ENCODE results near the gene DOCK4. TPM values are rescaled to one million over a fixed set of nuclear protein-coding genes. Genes with fewer than 3 reads are reported as not detected.

The DOCK4 gene
- polyA plus RNA-seq, 1 donor (not counting 4 experiments of a cell fraction or from before 2014, with no cell fraction given), result 13.9 TPM

- H3K4me2 ChIP-seq (ENCODE audit: control insufficient read depth, extremely low read depth, insufficient read depth, low read depth, low read length), result no peak overlapping the region
- TF ChIP-seq EZH2 (IDR thresholded peaks at IDR 0.05; ENCODE audit: low read length) (no peak), CTCF (optimal IDR thresholded peaks at IDR 0.05 in 1 of 3, IDR thresholded peaks at IDR 0.05 in 1 of 3, conservative IDR thresholded peaks at IDR 0.05 in 1 of 3; ENCODE audit: extremely low read depth in 1 of 3, insufficient read depth in 2 of 3, low read length in 3 of 3) (no peak)
- dilution Hi-C loops (cut with MboI; ENCODE audit: extremely low pct_ligation_motif_present, low sequenced_read_pairs), result no loop called here
These were observed 520.9 kb downstream of the DOCK4 start for GRCh38 chr7:111685349-111685748.

DNA sequence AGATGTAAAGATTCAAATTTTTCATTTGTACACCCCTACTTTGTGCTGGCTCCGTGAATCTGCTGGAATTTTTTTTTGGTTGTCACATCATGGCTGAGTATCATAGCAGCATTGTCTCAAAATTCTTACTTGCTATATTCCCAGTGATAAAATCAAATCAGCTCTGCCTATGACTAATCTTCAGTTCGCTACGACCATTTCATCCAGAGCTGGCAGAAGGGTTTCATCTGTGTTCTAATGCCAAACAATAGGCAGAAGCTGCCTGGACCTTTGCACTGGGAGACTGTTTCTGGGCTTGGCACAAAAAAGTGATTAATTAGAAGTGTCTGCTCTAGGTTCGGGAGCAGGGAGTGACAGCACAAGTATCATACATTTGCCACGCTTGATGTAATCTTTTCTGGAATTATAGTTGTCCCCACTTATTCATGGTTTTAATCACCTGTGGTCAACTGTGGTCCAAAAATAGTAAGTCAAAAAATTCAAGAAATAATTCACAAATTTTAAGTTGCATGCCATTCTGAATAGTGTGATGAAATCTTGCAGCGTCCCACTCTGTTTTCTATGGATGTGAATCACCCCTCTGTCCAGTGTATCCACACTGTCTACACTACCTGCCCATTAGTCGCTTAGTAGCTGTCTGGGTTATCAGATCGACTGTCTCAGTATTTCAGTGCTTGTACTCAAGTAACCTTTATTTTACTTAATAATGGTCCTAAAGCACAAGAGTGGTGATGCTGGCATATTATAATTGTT, 523.4 kb downstream of the DOCK4 start:
- dilution Hi-C loops (cut with MboI; ENCODE audit: extremely low pct_ligation_motif_present, low sequenced_read_pairs), result no loop called here
- no peak for TF ChIP-seq EZH2 (IDR thresholded peaks at IDR 0.05; ENCODE audit: low read length)
- no peak for TF ChIP-seq CTCF (optimal IDR thresholded peaks at IDR 0.05 in 1 of 3, IDR thresholded peaks at IDR 0.05 in 1 of 3, conservative IDR thresholded peaks at IDR 0.05 in 1 of 3; ENCODE audit: extremely low read depth in 1 of 3, insufficient read depth in 2 of 3, low read length in 3 of 3)
- no peaks in the 10 kb centered on the region for H3K27me3 ChIP-seq (ENCODE audit: control insufficient read depth, extremely low read depth, insufficient read depth, low read length)
- no peaks in the 10 kb centered on the region for H4K20me1 ChIP-seq (ENCODE audit: control insufficient read depth, extremely low read depth, insufficient read depth, low read length)
- H3K9me3 ChIP-seq (ENCODE audit: control insufficient read depth, low read depth, low read length), result no peaks in the 10 kb centered on the region
- H3K9ac ChIP-seq (ENCODE audit: control insufficient read depth, extremely low read depth, insufficient read depth, low read length), result no peak overlapping the region
- H3K4me3 ChIP-seq (ENCODE audit: control insufficient read depth in 2 of 3, extremely low read depth in 1 of 3, insufficient read depth in 2 of 3, low read depth in 1 of 3, low read length in 3 of 3), result no peak overlapping the region
- H2AFZ ChIP-seq (ENCODE audit: control insufficient read depth, low read length), result no peak overlapping the region
- FAIRE-seq, result no peak
- no peak for DNase-seq (ENCODE audit: low read depth, low spot score)
- H3K9me1 ChIP-seq (ENCODE audit: control insufficient read depth, extremely low read depth, insufficient read depth, low read length), result no peaks in the 10 kb centered on the region
- no peak overlapping the region for H3K27ac ChIP-seq (ENCODE audit: control insufficient read depth, insufficient read depth, low read length)
- no peaks in the 10 kb centered on the region for H3K36me3 ChIP-seq (ENCODE audit: control insufficient read depth in 2 of 2, extremely low read depth in 1 of 2, insufficient read depth in 2 of 2, low read length in 2 of 2)
- H3K79me2 ChIP-seq (ENCODE audit: control insufficient read depth, insufficient read depth, low read length), result no peaks in the 10 kb centered on the region
- peaks cover 3% of the 10 kb centered on the region for H3K4me1 ChIP-seq (ENCODE audit: control insufficient read depth, extremely low read depth, insufficient read depth, low read length)
- no peak overlapping the region for H3K4me2 ChIP-seq (ENCODE audit: control insufficient read depth, extremely low read depth, insufficient read depth, low read depth, low read length)

More at GRCh38 chr7:111685349-111685748, 520.9 kb downstream of the DOCK4 start:
- Histone ChIP-seq H3K9ac (ENCODE audit: control insufficient read depth, extremely low read depth, insufficient read depth, low read length) (no peak overlapping the region), H3K36me3 (ENCODE audit: control insufficient read depth in 2 of 2, extremely low read depth in 1 of 2, insufficient read depth in 2 of 2, low read length in 2 of 2) (no peaks in the 10 kb centered on the region), H3K9me1 (ENCODE audit: control insufficient read depth, extremely low read depth, insufficient read depth, low read length) (no peaks in the 10 kb centered on the region), H3K27ac (ENCODE audit: control insufficient read depth, insufficient read depth, low read length) (no peak overlapping the region), H3K27me3 (ENCODE audit: control insufficient read depth, extremely low read depth, insufficient read depth, low read length) (no peaks in the 10 kb centered on the region), H2AFZ (ENCODE audit: control insufficient read depth, low read length) (no peak overlapping the region), H3K9me3 (ENCODE audit: control insufficient read depth, low read depth, low read length) (no peaks in the 10 kb centered on the region), H3K4me3 (ENCODE audit: control insufficient read depth in 2 of 3, extremely low read depth in 1 of 3, insufficient read depth in 2 of 3, low read depth in 1 of 3, low read length in 3 of 3) (no peak overlapping the region), H4K20me1 (ENCODE audit: control insufficient read depth, extremely low read depth, insufficient read depth, low read length) (no peaks in the 10 kb centered on the region), H3K4me1 (ENCODE audit: control insufficient read depth, extremely low read depth, insufficient read depth, low read length) (no peaks in the 10 kb centered on the region), H3K79me2 (ENCODE audit: control insufficient read depth, insufficient read depth, low read length) (no peaks in the 10 kb centered on the region)
- DNase-seq (ENCODE audit: low read depth, low spot score) (no peak), FAIRE-seq (no peak)
